HG03378 (cell line): ENCODE results near the gene PSME4.
"Not testable (repeated sequence)": the region's sequence is repeated elsewhere in the genome, so short reads cannot be mapped to it uniquely, and the experiment has no call there.

Source experiments
- ATAC-seq: cut with Tn5 transposase; IDR thresholded peaks from one replicate; pipeline ENCODE4 v1.9.1; 2021; ENCODE audit warnings: mild to moderate bottlenecking, moderate library complexity; ENCODE audit not compliant: unreplicated experiment

PSME4 gene

DNA sequence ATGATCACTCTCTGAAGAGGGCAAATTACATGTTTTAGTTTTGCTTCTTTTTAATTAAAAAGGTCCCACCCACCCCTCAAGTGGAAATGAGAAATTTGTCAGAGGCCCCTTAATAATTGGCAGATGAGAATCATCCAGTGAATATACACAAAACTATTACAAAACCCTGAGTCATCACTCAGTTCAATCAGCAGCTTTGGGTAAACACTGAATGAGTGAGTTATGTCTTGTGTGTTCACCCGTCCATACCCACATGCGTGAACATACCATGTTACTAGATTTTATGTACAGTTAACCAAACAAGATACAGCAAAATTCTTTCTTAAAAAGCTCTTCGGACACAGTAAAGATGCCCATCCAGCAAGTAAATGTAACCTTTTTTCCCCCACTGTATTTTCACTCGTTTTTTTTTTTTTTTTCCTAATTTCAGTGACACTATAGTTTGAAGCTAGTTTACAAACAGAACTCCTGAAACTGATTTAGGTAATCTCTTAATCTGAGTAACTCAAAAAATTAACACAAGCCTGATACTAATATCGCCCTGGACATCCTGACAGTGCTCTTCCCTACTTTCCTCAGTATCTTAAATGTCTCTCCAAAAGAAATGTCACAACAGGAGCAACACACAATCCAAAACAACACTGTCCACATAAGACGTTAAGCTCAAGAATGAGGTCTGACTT lies 1.4 kb downstream of the PSME4 start:
- ATAC-seq: peak; percentile 50

DNA sequence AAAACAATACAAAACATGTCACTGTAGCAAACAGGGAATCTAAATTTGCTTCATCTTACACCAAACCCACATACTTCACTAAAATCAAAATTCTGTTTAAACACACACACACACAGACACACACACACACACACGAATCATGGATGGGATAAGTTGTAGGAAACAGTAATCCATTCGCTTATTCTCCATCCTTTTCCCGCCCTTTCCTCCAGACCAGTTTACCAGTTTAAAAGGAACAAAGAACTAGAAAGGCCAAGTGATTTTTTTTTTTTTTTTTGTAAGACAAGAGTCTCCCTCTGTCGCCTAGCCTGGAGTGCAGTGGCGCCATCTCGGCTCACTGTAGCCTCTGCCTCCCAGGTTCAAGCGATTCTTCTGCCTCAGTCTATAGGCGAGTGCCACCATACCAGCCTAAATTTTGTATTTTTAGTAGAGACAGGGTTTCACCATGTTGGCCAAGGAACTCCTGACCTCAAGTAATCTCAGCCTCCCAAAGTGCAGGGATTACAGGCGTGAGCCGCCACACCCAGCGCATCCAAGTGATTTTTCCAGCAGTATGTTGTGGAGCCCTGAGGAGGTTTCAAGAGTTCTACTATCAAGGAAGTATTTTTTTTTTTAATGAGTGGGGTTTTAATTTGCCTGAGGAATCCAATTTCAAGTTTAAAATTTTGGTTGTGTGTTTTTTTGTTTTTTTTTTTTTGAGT lies 5.7 kb downstream of the PSME4 start:
- ATAC-seq: no peak

DNA sequence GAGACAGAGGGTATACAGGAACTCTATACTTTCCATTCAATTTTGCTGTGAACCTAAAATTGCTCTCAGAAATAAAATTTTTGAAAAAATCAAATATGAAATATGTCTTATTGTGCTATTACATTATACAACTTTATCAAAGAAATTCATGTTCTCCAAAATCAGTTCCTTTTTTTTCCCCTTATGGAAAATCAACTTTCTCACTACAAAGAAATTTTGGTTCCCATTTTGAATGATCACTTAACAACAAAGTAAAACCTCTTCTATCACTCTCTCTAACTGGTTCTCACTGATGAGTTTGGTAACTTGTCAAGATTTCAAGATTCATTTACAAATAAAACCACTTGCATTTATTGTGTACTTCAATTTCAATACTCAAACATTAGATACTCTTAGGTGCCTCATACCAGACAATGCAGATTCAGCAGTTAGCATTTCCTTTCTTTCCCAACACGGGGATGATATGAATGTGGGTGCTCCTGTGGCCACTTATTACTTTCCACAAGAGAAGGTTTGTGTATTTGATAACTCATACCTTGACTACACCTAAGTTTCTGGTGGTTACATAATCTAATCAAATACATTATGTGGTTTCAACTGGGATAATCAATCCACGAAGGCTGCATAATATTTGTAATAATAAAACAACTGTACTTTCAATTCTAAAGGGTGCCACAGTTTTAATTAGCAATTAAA lies 6.4 kb downstream of the PSME4 start:
- no peak for ATAC-seq

DNA sequence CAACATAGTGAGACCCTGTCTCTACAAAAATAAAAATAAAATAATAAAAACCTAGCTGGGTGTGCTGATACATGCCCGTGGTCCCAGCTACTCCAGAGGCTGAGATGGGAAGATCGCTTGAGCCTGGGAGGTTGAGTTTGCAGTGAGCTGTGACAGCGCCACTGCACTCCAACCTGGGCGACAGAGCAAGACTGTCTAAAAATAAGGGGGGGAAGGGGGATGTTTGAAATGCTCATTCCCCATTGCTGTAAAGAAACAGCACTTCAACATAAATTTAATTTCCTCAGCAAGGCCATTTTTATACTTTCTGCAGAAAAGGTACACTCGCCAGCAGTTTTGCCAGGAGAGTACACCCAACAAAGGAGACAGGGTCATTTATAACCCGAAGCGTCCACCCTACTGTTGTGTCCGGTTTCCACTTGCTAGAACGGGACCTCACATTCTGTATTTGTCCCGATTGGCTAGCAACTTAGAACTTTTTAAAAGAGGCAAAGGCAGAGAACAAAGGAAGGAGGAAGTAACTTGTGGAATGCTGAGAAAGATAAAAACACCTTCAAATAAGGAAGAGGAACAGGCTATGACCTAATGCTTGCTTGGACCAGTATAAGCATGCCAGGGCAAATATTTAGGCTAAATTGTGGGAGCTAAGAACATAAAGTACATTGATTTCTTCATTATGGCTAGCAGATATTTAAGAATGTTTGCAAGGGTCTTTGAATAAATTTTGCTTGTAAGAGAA lies 9.1 kb downstream of the PSME4 start:
- not testable (repeated sequence) for ATAC-seq

DNA sequence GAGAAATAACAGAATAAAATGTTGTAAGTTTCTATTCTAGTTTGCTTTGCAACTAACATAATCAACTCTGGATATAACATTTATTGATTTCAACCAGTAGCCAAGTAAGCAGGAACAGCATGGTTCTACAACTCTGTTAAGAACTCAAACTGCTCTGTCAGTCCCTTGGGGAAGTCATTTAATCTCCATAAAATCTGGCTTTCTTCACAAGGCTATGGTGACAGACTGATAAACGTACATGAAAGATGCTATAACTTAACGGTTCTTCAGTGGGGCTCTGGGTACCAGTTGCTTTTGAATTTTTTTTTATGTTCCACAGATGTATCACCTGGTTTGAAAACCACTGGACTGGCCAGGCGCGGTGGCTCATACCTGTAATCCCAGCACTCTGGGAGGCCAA lies 10.3 kb downstream of the PSME4 start:
- ATAC-seq: no peak

DNA sequence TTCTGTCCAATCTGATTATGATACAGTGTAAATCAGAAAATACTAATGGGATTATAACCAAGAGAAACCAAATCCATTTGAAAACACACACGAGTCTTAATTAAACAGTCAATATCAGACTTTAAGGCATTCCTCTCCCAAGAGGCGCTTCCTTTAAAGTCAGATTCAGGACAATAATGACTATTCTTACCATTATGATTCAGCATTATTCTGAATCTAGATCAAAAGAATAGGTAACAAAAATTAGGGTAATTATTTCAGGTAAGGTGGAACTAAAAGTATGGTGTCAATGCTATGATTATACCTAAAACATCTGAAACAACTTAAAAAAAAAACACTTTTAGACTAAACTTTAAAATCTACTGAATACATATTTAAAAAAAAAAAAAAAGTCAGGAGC lies 12.3 kb downstream of the PSME4 start:
- no peak for ATAC-seq

DNA sequence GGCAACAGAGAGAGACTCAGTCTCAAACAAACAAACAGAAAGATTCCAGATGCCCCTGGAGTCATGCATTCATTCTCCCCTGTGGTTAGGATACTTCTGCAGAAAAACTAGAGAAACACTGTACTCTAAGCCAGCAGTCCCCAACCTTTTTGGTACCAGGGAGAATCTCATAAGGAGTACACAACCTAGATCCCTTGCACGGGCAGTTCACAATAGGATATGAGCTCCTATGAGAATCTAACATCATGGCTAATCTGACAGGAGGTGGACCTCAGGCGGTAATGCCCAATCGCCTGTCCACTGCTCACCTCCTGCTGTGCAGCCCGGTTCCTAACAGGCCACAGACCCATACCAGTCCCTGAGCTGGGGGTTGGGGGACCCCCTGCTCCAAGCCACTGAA lies 18.3 kb downstream of the PSME4 start:
- no peak for ATAC-seq

DNA sequence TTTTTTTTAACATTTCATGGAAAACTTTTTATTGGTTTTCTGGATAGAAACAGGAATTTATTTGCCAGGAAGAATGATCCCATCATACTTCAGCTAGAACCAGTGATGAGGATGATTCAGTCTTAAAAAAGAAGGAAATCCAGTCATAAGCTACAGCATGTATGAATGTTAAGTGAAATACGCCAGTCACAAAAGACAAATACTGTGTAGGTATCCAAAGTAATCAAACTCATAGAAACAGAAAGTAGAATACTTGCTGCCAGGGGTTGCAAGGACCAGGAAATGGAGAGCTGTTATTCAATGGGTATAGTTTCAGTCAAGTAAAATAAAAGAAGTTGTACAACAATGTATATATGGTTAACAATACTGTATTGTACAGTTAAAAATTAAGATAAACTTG lies 21.3 kb downstream of the PSME4 start:
- no peak for ATAC-seq

DNA sequence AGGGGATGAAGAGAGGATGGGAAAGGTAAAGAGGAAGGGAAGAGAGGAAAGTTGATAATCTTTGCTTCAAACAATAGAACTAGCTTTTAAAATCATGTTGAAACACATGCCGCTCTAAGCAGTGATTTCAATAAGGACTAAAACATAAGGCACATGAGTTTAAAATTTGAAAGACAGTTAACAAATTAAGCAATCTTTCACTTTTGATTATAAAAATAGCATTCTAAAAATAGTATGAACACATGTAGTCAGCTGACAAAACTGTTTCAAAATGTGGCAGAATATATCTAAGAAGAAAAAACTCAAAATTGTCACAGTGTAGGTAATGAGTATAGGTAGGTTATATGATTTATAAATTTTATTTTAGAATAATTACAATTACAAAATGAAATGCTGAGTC lies 25.3 kb downstream of the PSME4 start:
- ATAC-seq: peak; percentile 39

DNA sequence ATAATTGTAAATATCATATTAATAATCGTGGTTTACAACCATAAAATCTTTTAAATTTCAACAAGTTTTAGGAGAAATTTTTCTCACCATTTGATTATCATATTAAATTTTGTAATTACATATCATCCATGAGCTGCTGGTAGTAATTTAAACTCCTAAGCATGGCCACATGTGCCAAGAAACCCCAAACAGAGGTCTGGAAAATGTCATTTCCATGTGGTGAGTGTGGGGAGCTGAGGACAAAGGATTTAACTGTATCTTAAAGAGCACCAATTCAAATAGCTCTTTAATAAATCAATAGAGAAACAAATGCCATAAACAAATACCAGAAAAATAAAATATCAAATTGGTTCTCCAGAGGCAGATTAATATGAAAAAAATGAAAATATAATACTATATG lies 26.3 kb downstream of the PSME4 start:
- ATAC-seq: no peak

DNA sequence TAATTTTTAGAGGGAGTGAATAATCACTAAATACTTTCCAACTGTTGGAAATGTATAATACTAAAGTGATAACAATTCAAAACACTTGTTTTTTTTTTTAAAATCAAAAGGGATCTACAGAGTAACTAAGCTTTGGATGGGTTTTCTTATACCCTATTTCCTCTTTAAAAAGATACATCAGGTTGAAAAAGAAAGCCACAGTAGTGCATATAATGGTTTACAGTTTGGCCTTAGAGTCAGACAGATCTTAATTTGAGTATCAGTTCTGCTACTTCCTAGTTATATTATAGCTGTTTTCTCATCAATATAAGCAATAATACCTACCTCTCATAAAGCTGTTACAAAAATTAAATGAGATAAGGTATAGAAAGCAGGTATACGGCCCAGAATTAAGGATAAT lies 28.5 kb downstream of the PSME4 start:
- no peak for ATAC-seq

DNA sequence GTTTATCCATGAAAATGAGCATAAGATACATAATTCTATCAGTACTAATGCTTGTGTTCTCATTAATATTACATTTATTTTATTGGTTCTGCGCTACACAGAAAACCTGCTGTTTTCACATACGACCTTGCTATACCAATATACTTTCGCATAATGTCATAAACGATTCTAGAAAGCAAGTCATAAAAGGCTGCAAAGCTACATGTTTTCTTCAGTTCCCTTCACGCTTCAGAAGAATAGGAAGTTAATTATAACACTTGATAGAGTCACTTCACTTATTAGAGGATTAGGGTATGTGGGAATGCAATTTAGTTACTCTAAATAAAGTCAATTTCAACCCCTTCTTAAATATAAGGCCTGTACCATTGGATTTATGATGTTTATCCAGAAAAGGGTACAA lies 29.0 kb downstream of the PSME4 start:
- ATAC-seq: no peak

DNA sequence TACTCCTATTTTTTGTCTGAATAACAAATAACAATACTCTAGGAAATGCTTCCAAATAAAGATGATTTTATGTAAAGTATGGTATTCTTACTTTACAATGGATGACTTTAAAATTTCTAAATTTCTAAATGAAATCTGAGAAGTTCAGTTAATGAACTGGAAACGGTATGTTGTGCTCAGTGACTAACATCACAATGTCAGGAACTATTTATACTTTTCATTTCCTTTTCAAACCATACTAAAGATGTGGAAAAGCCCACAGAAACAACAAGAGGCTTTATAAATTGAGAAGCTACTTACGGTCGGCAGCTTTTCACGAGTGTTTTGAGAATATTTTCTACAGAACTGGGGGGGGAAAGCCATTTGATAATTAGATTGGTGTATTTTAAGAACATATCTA lies 31.1 kb downstream of the PSME4 start:
- ATAC-seq: no peak

DNA sequence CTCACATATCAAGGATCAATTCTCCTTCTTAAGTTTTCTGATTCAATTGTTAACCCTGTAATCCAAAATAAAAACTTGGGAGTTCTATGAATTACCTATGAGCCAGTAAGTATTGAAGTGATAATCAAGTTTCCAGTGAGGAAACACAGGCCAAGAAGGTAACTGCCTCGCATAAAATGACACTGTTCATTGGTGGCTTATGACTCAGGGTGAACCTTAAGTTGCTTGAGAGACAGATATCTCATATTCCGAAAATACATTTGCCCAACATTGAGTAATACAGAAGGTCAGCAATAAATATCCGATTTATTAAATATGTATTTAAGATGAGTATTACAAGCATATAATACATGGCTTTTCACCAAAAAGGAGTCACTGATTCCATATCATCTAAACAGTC lies 31.9 kb downstream of the PSME4 start:
- ATAC-seq: no peak

DNA sequence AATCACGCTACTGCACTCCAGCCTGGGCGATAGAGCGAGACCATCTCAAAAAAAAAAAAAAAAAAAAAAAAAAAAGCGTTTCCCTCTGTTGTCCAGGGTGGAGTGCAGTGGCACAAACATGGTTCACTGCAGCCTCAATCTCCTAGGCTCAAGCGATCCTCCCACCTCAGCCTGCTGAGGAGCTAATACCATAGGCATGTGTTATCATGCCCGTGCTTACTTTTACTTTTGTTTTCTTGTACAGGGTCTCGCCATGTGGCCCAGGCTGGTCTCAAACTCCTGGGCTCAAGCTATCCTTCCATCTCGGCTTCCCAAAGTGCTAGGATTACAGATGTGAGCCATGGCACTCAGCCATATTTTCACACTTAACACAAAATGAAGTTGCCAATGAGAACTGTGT lies 37.5 kb downstream of the PSME4 start:
- no peak for ATAC-seq

DNA sequence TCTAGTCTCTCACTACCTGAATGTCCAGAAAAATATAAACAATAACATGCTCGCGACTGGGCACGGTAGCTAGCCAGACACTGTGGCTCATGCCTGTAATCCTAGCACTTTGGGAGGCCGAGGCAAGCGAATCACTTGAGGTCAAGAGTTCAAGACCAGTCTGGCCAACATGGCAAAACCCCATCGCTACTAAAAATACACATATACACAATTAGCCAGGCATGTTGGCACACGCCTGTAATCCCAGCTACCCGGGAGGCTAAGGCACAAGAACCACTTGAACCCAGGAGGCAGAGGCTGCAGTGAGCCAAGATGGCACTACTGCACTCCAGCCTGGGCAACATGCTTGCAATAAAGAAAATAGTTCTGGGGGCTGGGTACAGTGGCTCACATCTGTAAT lies 44.5 kb downstream of the PSME4 start:
- not testable (repeated sequence) for ATAC-seq

DNA sequence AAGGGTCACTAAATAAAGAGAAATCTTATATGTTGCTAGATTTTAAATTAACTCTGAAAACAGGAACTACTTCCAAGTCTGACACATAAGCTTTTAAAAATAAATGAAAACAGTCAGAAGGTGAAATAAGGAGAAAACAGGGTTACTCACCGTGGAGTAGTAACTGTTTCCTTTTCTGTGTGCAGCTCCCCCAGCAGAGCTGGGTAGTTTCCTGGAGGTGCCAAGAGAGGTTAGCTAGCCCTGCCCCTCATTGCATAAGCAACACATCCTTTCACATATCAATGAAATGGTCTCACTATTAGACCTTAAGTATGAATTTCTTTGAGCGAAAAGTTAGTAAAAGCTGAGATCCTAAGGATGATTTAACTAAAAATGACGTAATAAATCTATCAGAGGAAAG lies 57.1 kb downstream of the PSME4 start:
- ATAC-seq: peak; percentile 91

DNA sequence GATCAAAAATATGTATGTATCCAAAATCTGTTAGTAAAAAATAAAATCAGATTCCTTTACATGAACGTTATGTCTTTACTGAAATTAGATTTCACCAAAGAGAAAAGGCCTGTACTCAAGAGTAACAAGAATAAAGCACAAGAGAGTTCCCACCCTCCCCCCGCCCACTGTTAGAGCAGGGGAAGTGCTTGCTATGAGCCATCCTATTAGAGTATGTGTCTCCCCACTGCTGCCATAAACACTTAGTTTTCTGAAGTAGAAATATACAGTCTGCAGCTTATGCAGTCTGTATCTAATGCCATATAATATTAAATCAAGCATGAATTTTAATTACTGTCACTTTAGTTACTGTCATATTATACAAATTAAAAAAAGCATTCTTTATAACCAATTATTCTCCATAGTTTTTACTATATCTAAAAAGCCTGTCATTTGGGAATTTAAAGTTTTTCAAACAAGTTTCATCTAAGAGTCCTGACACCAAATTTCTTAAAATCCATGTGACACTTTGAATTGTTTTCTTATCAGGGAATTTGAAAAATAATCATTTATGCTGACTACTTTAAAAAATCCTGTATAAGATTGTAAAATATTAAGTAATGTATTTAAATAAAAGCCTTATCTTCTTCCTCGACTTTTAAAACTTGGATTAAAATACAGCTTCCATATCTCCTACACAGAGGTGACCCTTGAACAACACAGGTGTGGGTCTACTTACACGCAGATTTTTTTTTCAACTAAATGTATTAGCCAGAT lies 59.2 kb downstream of the PSME4 start:
- no peak for ATAC-seq

DNA sequence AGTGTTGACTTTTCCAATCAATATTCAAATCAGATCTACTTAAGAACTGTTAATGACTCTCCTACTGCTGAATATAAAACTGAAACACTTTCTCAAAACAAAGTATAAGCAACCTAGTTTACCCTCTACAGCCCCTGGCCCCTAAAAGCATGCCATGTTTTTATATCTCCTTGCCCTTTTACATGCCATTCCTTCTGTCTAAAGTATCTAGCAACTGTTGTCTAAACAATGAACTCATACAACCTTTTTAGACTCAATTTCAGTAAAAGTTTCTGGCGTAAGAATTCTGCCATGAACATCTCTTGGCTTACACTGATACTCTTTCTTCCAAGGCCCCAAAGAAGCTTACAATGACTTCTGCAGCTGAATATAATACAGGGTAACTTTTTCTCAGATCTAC lies 63.2 kb downstream of the PSME4 start:
- no peak for ATAC-seq

DNA sequence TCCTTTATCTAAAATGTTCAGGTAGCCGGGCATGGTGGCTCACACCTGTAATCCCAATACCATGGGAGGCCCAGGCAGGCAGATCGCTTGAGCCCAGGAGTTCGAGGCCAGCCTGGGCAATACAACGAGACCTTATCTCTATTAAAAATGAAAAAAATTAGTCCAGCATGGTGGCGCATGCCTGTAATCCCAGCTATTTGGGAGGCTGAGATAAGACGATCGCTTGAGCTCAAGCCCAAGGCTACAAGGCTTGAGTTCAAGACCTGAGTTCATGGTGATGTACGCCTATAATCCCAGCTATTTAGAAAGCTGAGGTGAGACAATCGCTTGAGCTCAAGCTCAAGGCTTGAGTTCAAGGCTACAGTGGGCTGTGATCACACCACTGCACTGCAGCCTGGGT lies 65.4 kb downstream of the PSME4 start:
- ATAC-seq: no peak

DNA sequence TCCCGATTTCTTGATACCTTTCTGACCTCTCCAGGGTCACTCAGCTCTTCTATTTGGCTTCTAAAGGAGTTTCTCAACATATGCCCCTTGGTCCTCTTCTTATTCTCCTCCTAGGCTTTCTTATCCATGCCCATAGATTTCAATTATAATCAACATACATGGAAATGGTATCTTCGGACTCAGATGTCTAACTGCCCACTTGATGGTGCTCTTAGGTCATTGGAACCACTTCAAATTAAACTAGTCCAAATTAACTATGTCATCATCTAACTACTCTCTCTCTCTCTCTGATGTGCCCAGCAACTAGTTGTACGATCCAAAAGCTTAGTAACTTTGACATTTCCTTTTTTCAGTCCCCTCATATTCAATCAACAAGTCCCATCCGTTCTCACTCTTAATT lies 67.8 kb downstream of the PSME4 start:
- ATAC-seq: no peak
